Activated T-helper 9 cell treated with anti-CD3 and anti-CD28 coated beads, Interleukin-2, amount 50 U/mL, for 16 hours (primary cell): ENCODE measurements around the gene NXPE1.

ENCODE experiments used
- DNase-seq: peaks from one replicate; pipeline ENCODE4 v3.0.0-alpha.2; 2020; ENCODE audit warnings: low read depth

Gene NXPE1

DNA sequence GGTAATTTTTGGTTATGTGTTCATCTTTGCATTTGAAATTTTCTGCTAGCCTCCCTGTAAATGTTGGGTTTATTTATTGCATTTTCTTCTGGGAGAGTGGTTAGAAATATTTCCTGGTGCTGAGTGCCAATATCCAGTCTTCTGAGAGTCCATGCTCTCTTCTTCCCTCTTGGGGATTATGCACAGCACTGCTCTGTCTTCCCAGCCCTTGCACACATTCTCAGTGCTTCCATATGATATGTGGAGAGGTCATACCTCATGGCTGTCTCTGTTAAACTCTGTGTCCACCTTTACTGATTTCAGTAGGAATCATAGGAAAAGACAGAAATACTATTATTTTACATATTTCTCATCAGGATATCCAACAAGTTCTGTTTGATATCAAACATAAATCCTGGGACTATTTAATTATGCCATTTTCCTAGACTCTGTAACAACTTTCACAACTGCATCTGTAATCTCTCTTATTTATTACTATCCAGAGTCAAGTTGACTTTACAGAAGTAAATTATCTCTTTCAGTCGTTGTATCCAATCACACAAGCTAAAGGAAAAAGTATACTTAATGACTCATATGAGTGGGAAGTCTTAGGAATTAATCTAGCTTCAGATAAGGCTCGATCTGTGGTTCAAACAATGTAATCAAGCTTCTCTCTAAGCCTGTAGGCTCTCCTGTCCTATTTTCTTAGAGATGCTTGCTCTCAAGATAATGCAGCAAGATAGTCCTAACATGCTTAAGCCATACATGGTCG, 2.7 kb upstream of the NXPE1 start:
- no peak for DNase-seq

DNA sequence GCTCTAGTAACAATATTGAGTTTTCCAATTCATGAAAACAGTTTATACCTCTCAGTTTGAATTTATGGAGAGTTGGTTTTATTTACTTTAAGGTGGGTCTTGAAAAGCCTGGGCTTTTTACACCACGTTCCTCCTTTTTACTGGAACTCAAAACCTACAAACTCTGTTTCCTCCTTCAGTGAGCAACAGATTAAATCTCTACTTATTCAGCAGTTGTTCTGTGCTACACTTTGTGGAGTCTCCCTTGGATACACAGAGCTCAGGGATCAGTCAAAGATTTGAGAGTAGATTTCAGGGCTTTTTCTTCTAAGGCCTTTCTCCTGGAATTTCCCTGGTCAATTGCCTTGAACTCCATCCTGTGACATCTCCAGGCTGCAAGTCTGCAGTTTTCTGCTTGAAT, 3.5 kb downstream of the NXPE1 start:
- no peak for DNase-seq

DNA sequence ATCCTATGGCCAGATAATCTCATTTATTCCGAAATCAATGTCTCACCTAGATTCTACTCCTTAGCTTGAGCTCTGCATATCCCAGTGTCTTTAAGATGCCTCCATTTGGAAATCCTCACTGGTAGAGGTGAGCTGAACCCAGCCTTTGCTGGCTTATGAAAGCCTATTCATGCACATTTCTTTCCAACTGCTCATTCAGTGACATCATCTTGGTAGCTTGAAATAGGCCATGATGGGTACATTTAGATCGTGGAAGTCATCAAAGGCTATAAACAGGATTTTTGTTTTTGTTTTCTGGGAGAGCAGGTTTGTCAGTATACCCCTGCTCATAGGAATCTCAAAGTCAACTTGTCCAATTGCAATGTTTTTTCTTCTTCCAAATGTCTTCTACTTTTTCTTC, 6.0 kb downstream of the NXPE1 start:
- DNase-seq = no peak

DNA sequence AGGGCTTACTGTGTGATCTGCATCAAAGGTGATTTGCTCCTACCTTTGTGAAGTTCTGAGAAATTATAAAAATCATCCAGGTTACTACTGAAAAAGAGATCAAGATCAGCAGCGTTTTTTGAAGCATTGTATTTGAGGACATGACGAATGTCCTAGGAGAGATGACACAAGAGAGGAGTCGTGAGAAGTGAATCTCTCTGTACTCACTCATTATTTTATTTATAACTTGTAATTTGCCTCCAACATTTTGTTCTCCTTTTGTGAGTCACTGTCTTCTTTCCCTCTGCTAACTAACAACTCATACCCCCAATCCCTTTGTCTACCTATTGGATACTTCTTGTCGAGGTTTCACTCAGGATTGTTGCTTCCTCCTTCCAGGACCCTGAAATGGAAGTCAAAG, 8.6 kb downstream of the NXPE1 start:
- DNase-seq = no peak

DNA sequence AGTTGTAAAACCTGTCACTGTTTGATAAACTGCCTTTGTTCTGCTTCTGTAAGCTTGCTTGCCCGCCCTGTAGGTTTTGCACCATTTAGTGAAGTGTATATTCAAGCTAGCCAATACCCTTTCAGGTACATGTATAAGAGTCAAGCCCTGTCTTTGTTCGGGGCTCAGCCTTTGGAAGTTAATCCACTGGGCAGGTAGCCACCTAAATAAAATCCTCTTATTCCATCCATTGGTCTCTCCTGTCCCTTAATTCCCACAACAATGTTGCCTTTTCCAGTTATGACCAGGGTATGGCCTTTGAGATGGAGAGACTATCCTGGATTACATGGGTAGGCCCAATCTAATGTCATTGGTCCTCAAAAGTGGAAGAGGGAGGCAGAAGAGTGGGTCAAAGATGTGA, 34.0 kb downstream of the NXPE1 start:
- no peak for DNase-seq

DNA sequence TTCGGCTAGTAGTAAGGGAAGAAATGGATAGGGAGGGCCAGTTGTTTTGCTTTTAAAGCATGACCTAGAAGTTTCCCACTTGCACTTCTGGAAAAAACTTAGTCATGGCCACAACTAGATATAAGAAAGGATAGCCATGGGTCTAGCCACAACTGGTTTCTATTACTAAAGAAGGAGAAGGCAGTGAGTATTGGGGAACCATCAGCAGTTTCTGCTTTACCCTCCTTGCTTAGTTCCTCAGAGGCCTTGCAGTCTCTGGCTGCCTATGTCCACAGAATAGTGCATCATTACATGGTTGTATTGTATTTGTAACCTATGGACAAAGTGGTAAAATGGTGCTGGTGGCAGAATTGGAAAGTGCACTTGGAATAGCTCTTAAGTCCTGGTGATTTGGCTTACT, 35.6 kb downstream of the NXPE1 start:
- no peak for DNase-seq

DNA sequence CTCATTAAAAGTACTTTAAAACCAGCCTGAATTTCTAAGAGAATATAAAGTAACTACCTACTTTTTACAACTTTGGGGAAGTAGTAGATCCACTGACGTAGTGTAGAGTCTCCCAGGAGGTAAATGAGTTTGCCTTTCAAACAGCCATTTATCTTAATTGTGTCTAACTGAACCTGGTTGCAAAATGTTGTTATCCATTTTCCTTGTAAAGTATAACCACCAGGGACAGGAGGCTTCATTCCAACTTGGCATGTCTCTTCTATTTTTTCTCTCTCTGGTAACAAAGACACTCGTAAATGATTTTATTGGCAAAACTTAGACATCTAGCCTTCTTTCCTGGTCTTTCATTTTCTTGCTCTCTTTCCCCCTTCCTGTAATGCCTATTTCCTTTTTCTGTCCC, 36.9 kb downstream of the NXPE1 start:
- no peak for DNase-seq

DNA sequence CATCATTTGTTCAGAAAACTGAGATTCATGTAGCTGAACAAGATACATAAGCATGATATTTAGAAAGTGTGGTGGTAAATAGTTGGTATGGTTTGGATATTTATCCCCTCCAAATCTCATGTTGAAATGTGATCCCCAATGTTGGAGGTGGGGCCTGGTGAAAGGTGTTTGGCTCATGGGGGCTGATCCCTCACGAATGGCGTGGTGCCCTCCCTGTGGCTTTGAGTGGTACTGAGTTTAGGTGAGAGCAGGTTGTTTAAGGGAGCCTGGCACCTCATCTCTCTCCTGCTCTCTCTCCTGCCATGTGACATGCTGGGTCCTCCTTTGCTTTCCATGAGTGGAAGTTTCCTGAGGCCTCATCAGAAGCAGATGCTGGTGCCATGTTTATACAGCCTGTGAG, 48.1 kb downstream of the NXPE1 start:
- DNase-seq = no peak

DNA sequence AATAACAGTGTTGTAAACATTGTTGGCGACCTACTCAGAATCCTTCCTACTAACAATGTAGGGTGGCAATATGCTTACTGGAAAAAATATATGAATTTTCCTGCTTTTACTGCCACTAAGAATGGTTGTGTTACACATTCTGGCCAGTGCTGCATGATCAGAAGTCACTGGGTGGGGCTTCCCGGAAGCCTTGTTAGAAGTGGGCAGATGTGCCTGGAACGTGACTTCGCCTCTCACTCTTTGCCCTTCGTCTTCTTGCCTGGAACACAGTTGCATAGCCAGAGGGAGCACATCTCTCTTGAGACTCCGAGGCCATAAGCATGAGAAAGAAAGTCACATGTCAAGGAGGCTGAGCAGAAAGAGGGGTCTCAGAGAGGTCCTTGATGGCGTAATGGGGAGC, 48.6 kb downstream of the NXPE1 start:
- DNase-seq = no peak

DNA sequence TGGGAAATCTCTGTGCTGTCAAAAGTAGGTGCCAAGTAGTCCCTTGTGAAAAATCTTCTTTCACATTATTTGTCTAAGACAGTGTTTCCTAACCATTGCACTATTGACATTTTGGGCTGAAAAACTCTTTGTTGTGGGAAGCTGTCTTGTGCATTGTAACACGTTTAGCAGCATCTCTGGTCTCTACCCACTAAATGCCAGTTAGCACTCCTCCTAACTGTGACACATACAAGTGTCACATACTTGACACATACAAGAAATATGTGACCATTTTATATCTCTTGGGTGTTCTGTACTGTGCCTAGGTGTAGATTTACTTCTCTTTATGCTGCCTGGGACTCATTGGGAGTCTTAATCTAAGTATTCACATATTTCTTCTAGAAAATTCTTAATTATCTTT, 57.8 kb downstream of the NXPE1 start:
- no peak for DNase-seq

DNA sequence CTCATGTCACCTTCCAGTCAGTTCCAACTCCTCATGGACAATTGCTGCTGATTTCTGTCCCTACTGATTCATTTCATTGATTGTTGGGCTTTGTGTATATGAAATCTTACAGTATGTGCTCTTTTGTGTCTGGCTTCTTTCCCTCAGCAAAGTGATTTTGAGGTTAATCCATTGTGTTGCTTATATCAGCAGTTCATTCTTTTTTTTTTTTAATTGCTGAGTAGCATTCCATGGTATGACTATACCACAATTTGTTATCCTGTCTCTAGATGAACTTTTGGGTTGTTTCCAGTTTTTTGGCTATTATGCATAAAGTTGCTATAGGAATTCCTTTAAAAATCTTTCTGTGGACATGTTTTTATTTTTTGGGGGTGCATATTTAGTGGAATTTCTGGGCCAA, 59.9 kb downstream of the NXPE1 start:
- DNase-seq = no peak

DNA sequence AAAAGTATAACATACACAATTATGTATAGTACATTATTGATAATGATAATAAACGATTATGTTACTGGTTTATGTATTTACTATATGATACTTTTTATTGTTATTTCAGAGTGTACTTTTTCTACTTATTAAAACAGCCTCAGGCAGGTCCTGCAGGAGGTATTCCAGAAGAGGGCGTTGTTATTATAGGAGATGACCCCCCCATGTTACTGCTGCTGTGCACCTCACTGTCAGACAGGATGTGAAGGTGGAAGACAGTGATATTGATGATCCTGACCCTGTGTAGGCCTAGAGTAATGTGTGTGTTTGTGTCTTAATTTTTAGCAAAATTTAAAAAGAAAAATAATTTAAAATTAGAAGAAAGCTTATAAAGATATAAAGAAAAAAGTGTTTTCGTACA, 62.8 kb downstream of the NXPE1 start:
- no peak for DNase-seq

DNA sequence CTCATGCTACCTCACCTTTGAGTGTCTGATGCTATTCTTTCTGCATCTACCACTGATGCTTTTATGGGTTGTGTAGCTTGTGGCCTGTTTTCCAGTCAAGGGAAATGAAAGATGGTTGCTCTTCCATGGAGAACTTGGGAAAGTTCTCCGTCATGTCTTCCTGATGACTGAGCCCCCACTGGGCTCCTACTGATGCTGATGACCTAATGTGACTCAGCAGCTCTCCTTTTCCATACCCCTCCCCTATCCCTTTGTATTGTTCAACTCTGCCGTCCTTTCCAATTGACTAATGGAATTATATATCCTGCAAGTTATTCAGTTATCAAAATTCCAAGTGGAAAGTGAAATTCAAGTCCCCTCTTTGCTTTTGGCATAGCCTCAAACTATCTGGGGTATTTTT, 75.8 kb downstream of the NXPE1 start:
- DNase-seq = no peak

DNA sequence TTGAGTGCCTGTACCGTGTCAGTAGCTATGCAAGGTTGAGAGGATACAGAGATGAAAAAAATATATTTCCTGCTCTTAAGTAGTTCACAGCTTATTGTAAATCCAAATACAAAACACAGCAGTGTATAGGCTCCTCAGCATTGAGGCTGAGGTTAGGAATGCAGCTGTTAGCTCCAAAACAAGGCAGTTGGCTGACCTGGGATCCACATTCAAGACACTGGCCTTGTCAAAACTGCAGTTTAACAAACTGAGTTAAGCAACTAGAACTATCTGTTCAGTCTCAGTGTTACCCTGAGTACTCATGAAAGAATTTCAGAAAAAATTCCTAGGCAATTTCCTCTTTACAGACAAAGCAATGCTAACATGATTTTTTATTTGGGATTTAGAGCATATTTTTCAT, 77.6 kb downstream of the NXPE1 start:
- DNase-seq = no peak

DNA sequence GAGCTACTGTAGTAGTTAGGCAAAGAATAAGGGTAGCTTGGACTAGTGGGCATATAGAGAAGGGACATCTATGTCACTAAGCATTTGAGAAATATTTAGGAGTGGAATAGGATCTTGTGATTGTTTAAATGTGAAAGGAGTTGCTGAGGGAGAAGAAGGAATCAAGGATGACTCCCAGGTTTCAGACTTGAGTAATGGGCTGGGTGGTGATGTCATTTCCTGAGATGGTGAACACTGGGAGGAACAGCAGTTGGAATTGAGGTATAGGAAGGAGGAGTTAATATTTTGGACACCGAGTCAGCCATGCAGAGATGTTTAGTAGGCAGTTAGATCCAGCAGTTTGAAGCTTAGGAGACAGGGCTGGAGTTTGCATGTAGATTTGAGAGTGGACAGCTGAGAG, 80.3 kb downstream of the NXPE1 start:
- DNase-seq = no peak

DNA sequence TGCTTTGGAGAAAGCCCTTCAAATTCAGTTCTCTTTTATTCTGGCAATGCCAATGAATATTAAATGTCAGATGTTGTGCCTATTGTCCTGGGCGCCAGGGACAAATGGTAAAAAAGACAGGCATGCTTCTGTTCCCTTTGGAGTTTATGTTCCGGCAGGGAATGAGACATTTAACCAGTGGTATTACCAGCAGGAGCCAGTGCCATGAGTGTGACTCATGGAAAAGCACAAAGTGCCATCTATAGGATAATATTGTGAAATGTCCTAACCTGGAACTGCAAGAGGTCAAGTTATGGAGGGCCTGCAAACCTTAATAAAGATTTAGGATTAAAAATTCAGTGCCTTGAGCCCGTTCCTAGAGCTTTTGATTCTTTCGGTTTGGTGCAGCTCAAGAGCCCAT, 80.9 kb downstream of the NXPE1 start:
- DNase-seq = no peak

DNA sequence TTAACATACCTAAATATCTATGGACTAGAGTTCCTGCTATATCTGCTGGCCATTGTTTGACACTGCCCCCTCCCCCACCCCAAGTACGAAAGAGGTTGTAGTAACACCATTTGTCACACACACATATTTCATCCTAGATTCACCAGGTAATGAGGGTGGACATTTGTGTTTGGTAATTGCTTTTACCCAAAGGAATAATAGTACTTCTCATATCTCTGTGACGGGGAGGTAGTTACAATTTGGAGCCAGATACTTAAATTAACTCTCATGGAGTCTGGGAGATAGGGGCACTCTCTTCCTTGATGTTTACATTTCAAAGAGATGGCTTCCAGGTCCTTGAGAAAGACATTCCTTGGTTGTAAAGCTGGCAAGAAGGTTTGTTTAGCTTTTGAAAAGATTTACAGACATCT, 81.7 kb downstream of the NXPE1 start:
- no peak for DNase-seq

DNA sequence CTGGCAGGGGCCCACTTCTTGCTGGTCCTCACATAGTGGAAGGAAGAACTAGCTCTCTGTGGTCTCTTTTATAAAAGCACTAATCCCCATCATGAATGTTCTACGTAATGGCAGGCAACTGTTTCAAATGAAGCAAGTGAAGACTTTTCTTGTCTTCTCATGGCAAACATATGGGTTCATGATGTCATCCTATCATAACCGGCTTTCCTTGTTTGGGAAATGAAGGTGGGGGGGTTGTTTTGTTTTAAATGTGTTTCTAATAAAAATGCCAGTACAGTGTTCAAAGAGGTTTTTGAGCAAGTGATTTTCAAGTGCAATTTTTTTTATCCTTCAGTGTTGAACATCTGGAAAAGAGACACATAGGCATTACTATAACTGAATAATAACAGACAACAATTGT, 87.0 kb downstream of the NXPE1 start:
- DNase-seq = no peak
